Activated CD8-positive, alpha-beta T cell treated with anti-CD3 and anti-CD28 coated beads for 36 hours (primary cell): ENCODE data around the gene TMPRSS9. TPM values are rescaled to one million over a fixed set of nuclear protein-coding genes. Genes with fewer than 3 reads are reported as not detected.

Source experiments
- ATAC-seq: fragments of 200-7000 bp; cut with Tn5 transposase; one replicate; pipeline ENCODE4 v1.10.0; 2021; ENCODE audit warnings: mild to moderate bottlenecking, moderate library complexity
- CTCF ChIA-PET: fragments of 350-600 bp; sonication (Branson Sonifier 250); formaldehyde crosslinking; loops from one replicate; lab custom pipeline; 2021; ENCODE audit warnings: antibody characterized with exemption; lab: Charles Lee
- POLR2A ChIA-PET: fragments of 350-600 bp; sonication (Branson Sonifier 250); formaldehyde crosslinking; loops from one replicate; lab custom pipeline; 2021; ENCODE audit warnings: antibody characterized with exemption; lab: Charles Lee
- DNase-seq: peaks from one replicate; pipeline ENCODE4 v3.0.0-alpha.2; 2020
- H3K27ac Mint-ChIP-seq: one replicate; pipeline ENCODE4 v1.8.0; 2021; ENCODE audit warnings: mild to moderate bottlenecking, mixed read lengths
- H3K27me3 Mint-ChIP-seq: one replicate; pipeline ENCODE4 v1.8.0; 2021; ENCODE audit warnings: mixed read lengths
- H3K36me3 Mint-ChIP-seq: one replicate; pipeline ENCODE4 v1.8.0; 2021; ENCODE audit warnings: low read depth, mixed read lengths
- H3K4me1 Mint-ChIP-seq: one replicate; pipeline ENCODE4 v1.8.0; 2021; ENCODE audit warnings: low read depth, mixed read lengths
- H3K4me3 Mint-ChIP-seq: one replicate; pipeline ENCODE4 v1.8.0; 2021; ENCODE audit warnings: mild to moderate bottlenecking, moderate library complexity, mixed read lengths
- H3K9me3 Mint-ChIP-seq: one replicate; pipeline ENCODE4 v1.8.0; 2021; ENCODE audit warnings: mixed read lengths
- CTCF ChIP-seq: fragments of 200-600 bp; IDR thresholded peaks from one replicate; pipeline ENCODE4 v1.8.0; 2022; ENCODE audit warnings: antibody characterized with exemption, mild to moderate bottlenecking
- intact Hi-C: fragments of 100-400 bp; cut with micrococcal nuclease; formaldehyde crosslinking; loops from one replicate; pipeline ENCODE4 v1.10.0; 2022
- microRNA-seq: library from miRNA; unstranded; fragments of <30 nt; microRNA quantifications from one replicate; pipeline ENCODE4 v1.2.0, GENCODE V29; 2022; ENCODE audit warnings: borderline microRNAs expressed, borderline replicate concordance
- total RNA-seq, 2 experiments: library from RNA; stranded (reverse); gene quantifications; one replicate each; pipeline ENCODE4 v1.2.3, GENCODE V29; 2021

TMPRSS9 gene
- total RNA-seq, 2 experiments from 2014 or later: not detected

- peak; percentile 91 for TF ChIP-seq CTCF
- Mint-ChIP-seq H3K9me3 (no peaks in the 10 kb centered on the region), H3K27me3 (no peaks in the 10 kb centered on the region), H3K4me3 (peak overlapping the region; percentile 99), H3K36me3 (peaks cover 29% of the 10 kb centered on the region), H3K27ac (peak overlapping the region; percentile 83), H3K4me1 (peaks cover 17% of the 10 kb centered on the region)
- ChIA-PET POLR2A (interaction anchor here (0.6 to 6.2 kb wide), 10 partner anchors 89 to 151 kb away, joined by 3 to 168 read pairs (median 16); no protein-coding TSS in a partner anchor), CTCF (interaction anchor here (0.6 to 8.2 kb wide), 15 partner anchors 11 to 164 kb away, joined by 3 to 91 read pairs (median 6); no protein-coding TSS in a partner anchor)
- peak; percentile 48 for ATAC-seq
- intact Hi-C loops: loop anchor here (5.0 kb wide), 1 partner anchor 78 kb away; no protein-coding TSS in a partner anchor
- peak; percentile 95 for DNase-seq
Observed at GRCh38 chr19:2474232-2475017, 114.4 kb downstream of the TMPRSS9 start.

- H3K4me3 Mint-ChIP-seq: peak overlapping the region; percentile 99
- no peak for TF ChIP-seq CTCF
- peak overlapping the region; percentile 83 for H3K27ac Mint-ChIP-seq
- no peaks in the 10 kb centered on the region for H3K27me3 Mint-ChIP-seq
- peaks cover 29% of the 10 kb centered on the region for H3K36me3 Mint-ChIP-seq
- ATAC-seq (peak; percentile 34), DNase-seq (peak; percentile 94)
- ChIA-PET CTCF (interaction anchor here (1.0 to 4.2 kb wide), 12 partner anchors 12 to 173 kb away, joined by 3 to 87 read pairs (median 12); no protein-coding TSS in a partner anchor), POLR2A (interaction anchor here (0.7 to 6.2 kb wide), 24 partner anchors 11 to 561 kb away, joined by 3 to 168 read pairs (median 8); partner anchors contain the start of gene LMNB2)
- intact Hi-C loops: loop anchor here (5.0 kb wide), 1 partner anchor 77 kb away; no protein-coding TSS in a partner anchor
- no peaks in the 10 kb centered on the region for H3K9me3 Mint-ChIP-seq
- H3K4me1 Mint-ChIP-seq: peaks cover 19% of the 10 kb centered on the region
Observed at GRCh38 chr19:2475018-2475701, 115.1 kb downstream of the TMPRSS9 start.

Small RNA genes lying within 50 kb of the gene (microRNA-seq; reads per million reads assigned to microRNA genes)
- not detected for gene MIR7108

Other genes with a start within 250 kb of the TMPRSS9 start
- gene AP3D1, start 208.7 kb upstream of the TMPRSS9 start, total RNA-seq: 10 to 100 TPM; 73.7 to 74.1 TPM
- gene DOT1L, start 196.3 kb upstream of the TMPRSS9 start, total RNA-seq: 10 to 100 TPM; 92.7 to 96.6 TPM
- gene PLEKHJ1, start 123.9 kb upstream of the TMPRSS9 start, total RNA-seq: 10 to 100 TPM; 65.3 to 72.8 TPM
- 100 to 1,000 TPM; 157 to 163 TPM for gene SF3A2, start 123.4 kb upstream of the TMPRSS9 start, total RNA-seq
- gene AMH, start 110.9 kb upstream of the TMPRSS9 start, total RNA-seq: 1 to 10 TPM; 4.5 to 6.1 TPM
- gene JSRP1, start 103.8 kb upstream of the TMPRSS9 start, total RNA-seq: 1 to 10 TPM; 1.0 TPM
- not detected for gene PEAK3, start 78.1 kb upstream of the TMPRSS9 start, total RNA-seq
- under 1 TPM; 0.16 to 0.27 TPM for gene LINGO3, start 52.1 kb upstream of the TMPRSS9 start, total RNA-seq
- 100 to 1,000 TPM; 154 to 162 TPM for gene LSM7, start 31.7 kb upstream of the TMPRSS9 start, total RNA-seq
- 10 to 100 TPM; 52.8 to 54.3 TPM for gene SPPL2B, start 31.6 kb upstream of the TMPRSS9 start, total RNA-seq
- 100 to 1,000 TPM; 113 to 121 TPM for gene TIMM13, start 67.3 kb downstream of the TMPRSS9 start, total RNA-seq
- 10 to 100 TPM; 90.9 to 96.3 TPM for gene LMNB2, start 96.7 kb downstream of the TMPRSS9 start, total RNA-seq
- 100 to 1,000 TPM in 1 of 2 experiments, 10 to 100 TPM in 1; 98.3 to 102 TPM for gene GADD45B, start 115.9 kb downstream of the TMPRSS9 start, total RNA-seq